ACC112 (cell line): Measurements from ENCODE around the gene NR1D1.
A peak's percentile ranks its signal among the peaks of the same experiment; 100 is the strongest.

Experiments
- H2AFZ ChIP-seq: fragments of 200-600 bp; sonication (generic); one replicate; pipeline ENCODE4 v1.6.0; 2017; ENCODE audit warnings: antibody characterized with exemption, low read length; ENCODE audit not compliant: unreplicated experiment
- H3K27ac ChIP-seq: fragments of 200-600 bp; sonication (generic); 2 replicates; pipeline ENCODE4 v1.5.1; 2014; ENCODE audit warnings: low read depth, mild to moderate bottlenecking, antibody characterized with exemption, low read length, moderate library complexity
- H3K27me3 ChIP-seq: fragments of 200-600 bp; sonication (generic); 2 replicates; pipeline ENCODE4 v1.6.1; 2014; ENCODE audit warnings: mild to moderate bottlenecking, antibody characterized with exemption, low read length, moderate library complexity, mixed read lengths; ENCODE audit not compliant: insufficient read depth
- H3K36me3 ChIP-seq: fragments of 200-600 bp; sonication (generic); 2 replicates; pipeline ENCODE4 v1.6.1; 2016; ENCODE audit warnings: mild to moderate bottlenecking, antibody characterized with exemption, low read length, moderate library complexity, mixed read lengths; ENCODE audit not compliant: insufficient read depth
- H3K4me1 ChIP-seq: fragments of 200-600 bp; sonication (generic); one replicate; pipeline ENCODE4 v1.6.1; 2016; ENCODE audit warnings: low read length, mixed read lengths; ENCODE audit not compliant: insufficient read depth, unreplicated experiment, control insufficient read depth
- H3K4me3 ChIP-seq: fragments of 200-600 bp; sonication (generic); 2 replicates; pipeline ENCODE4 v1.5.1; 2014; ENCODE audit warnings: mild to moderate bottlenecking, low read depth, low read length
- H3K79me2 ChIP-seq: fragments of 200-600 bp; sonication (generic); one replicate; pipeline ENCODE4 v1.6.0; 2016; ENCODE audit warnings: low read length; ENCODE audit not compliant: control insufficient read depth, unreplicated experiment, insufficient read depth

Gene NR1D1

GRCh38 chr17:40058865-40059264 lies 41.5 kb downstream of the NR1D1 start:
- H3K4me3 ChIP-seq = no peak overlapping the region
- H3K27ac ChIP-seq = no peak overlapping the region
- peaks cover 11% of the 10 kb centered on the region for H3K79me2 ChIP-seq
- H3K4me1 ChIP-seq = peaks cover 16% of the 10 kb centered on the region
- no peaks in the 10 kb centered on the region for H3K36me3 ChIP-seq
- H2AFZ ChIP-seq = peak overlapping the region; percentile 86
- no peaks in the 10 kb centered on the region for H3K27me3 ChIP-seq

DNA sequence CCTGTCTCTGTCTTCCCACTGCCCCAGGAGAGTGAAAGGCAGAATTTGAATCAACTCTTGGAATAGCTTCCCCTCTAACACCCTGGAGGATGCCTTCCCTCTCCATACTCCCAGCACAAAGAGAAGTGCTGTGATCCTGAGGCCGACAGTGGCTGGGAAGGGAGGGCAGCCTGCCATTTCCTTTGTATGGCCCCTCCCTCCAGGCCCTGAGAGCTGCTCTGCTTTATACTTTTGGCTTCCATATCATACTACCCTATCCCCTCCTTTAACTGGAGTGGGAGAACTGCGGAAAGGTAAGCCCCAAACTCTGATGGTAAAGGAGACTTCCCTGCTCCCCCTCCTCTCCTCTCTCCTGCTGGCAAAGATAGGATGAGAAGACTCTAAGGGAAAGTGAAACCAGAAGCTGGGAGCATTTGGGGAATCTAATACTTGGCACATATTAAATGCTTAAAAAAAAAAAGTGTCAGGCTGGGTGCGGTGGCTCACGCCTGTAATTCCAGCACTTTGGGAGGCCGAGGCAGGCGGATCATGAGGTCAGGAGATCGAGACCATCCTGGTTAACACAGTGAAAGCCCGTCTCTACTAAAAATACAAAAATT lies 42.1 kb downstream of the NR1D1 start:
- Histone ChIP-seq H3K27me3 (no peaks in the 10 kb centered on the region), H3K4me3 (peak overlapping the region; percentile 52), H3K36me3 (no peaks in the 10 kb centered on the region), H3K79me2 (peaks cover 12% of the 10 kb centered on the region), H3K27ac (peak overlapping the region; percentile 45; the same call in 1 of the 2 replicates), H2AFZ (peak overlapping the region; percentile 86), H3K4me1 (peaks cover 15% of the 10 kb centered on the region)

- Histone ChIP-seq H3K27me3 (no peaks in the 10 kb centered on the region), H2AFZ (no peak overlapping the region), H3K79me2 (peaks cover 12% of the 10 kb centered on the region), H3K4me3 (no peak overlapping the region), H3K27ac (no peak overlapping the region), H3K4me1 (peaks cover 15% of the 10 kb centered on the region), H3K36me3 (0 out of 2 replicates have a peak, but pooled peaks cover 7% of the 10 kb centered on the region)
Measured at GRCh38 chr17:40056379-40057015, 43.9 kb downstream of the NR1D1 start.
